ENCODE results near the gene TFF2.

TFF2 gene

GRCh38 chr21:42383331-42383730 lies 32.5 kb upstream of the TFF2 start:
- DNase-seq: no peak

- no peak for DNase-seq
Observed at GRCh38 chr21:42382915-42383314, 32.1 kb upstream of the TFF2 start.

GRCh38 chr21:42381347-42381984 lies 30.7 kb upstream of the TFF2 start:
- DNase-seq: peak; percentile 39

GRCh38 chr21:42379426-42380215 lies 28.8 kb upstream of the TFF2 start:
- DNase-seq: peak; percentile 13

GRCh38 chr21:42378418-42378817 lies 27.6 kb upstream of the TFF2 start:
- DNase-seq: no peak

GRCh38 chr21:42377951-42378340 lies 27.2 kb upstream of the TFF2 start:
- no peak for DNase-seq

GRCh38 chr21:42377211-42377950 lies 26.6 kb upstream of the TFF2 start:
- no peak for DNase-seq

- DNase-seq: no peak
Observed at GRCh38 chr21:42376338-42376982, 25.7 kb upstream of the TFF2 start.

- DNase-seq: no peak
Observed at GRCh38 chr21:42375966-42376337, 25.2 kb upstream of the TFF2 start.

- DNase-seq: no peak
Observed at GRCh38 chr21:42375506-42375905, 24.7 kb upstream of the TFF2 start.

- no peak for DNase-seq
Observed at GRCh38 chr21:42374864-42375499, 24.2 kb upstream of the TFF2 start.

- DNase-seq: no peak
Observed at GRCh38 chr21:42374457-42374856, 23.7 kb upstream of the TFF2 start.

- DNase-seq: no peak
Observed at GRCh38 chr21:42373908-42374455, 23.2 kb upstream of the TFF2 start.

- DNase-seq: no peak
Observed at GRCh38 chr21:42373196-42373907, 22.6 kb upstream of the TFF2 start.

- no peak for DNase-seq
Observed at GRCh38 chr21:42370894-42371654, 20.3 kb upstream of the TFF2 start.

- no peak for DNase-seq
Observed at GRCh38 chr21:42369821-42370220, 19.0 kb upstream of the TFF2 start.

- DNase-seq: no peak
Observed at GRCh38 chr21:42367367-42368165, 16.8 kb upstream of the TFF2 start.

GRCh38 chr21:42366292-42367010 lies 15.7 kb upstream of the TFF2 start, which contains the start of gene TFF1:
TFF1 (minus strand) TSS chr21:42366535; CDS start chr21:42366495, 40 bp downstream.
- no peak for DNase-seq

- no peak for DNase-seq
Observed at GRCh38 chr21:42365770-42366169, 15.0 kb upstream of the TFF2 start.

All from suppressor macrophage treated with lipopolysaccharide for 4 hours (primary cell).